Keratinocyte (primary cell): ENCODE measurements around the gene KRTAP5-2. TPM values are rescaled to one million over a fixed set of nuclear protein-coding genes. Genes with fewer than 3 reads are reported as not detected.

Experiments used
- DNase-seq: peaks from one replicate; pipeline ENCODE4 v3.0.0-alpha.2; 2011; ENCODE audit warnings: low read depth, missing footprints, low spot score
- FAIRE-seq: peaks from 2 replicates; lab custom pipeline; 2011; peaks lifted over from hg19 to GRCh38; lab: Jason Lieb, UNC
- H2AFZ ChIP-seq: 2 replicates; pipeline ENCODE4 v1.6.0; 2012; ENCODE audit warnings: low read length, control low read depth, inconsistent platforms; ENCODE audit not compliant: control insufficient read depth
- H3K27ac ChIP-seq: 2 replicates; pipeline ENCODE4 v1.5.1; 2011; ENCODE audit warnings: low read length; ENCODE audit not compliant: control insufficient read depth, insufficient read depth
- H3K27me3 ChIP-seq: 3 replicates; pipeline ENCODE4 v1.6.0; 2011; ENCODE audit warnings: low read length; ENCODE audit not compliant: control insufficient read depth, insufficient read depth; ENCODE audit errors: extremely low read depth
- H3K36me3 ChIP-seq, 2 experiments: 2 replicates in 1 of 2; 3 replicates in 1 of 2; pipeline ENCODE4 v1.5.1; 2011; ENCODE audit warnings: low read length in 2 of 2, mild to moderate bottlenecking in 1 of 2; ENCODE audit not compliant: control insufficient read depth in 2 of 2, insufficient read depth in 2 of 2; ENCODE audit errors: extremely low read depth in 1 of 2
- H3K4me1 ChIP-seq: 3 replicates; pipeline ENCODE4 v1.5.1; 2011; ENCODE audit warnings: low read length; ENCODE audit not compliant: control insufficient read depth, insufficient read depth; ENCODE audit errors: extremely low read depth
- H3K4me2 ChIP-seq: 3 replicates; pipeline ENCODE4 v1.6.0; 2011; ENCODE audit warnings: low read depth, low read length; ENCODE audit not compliant: control insufficient read depth, insufficient read depth; ENCODE audit errors: extremely low read depth
- H3K4me3 ChIP-seq, 3 experiments: fragments of 200-600 bp in 1 of 3; sonication (generic) in 1 of 3; 2 replicates in 2 of 3; 3 replicates in 1 of 3; pipeline ENCODE4 v1.5.1; 2011 to 2016; ENCODE audit warnings: low read length in 3 of 3, mild to moderate bottlenecking in 3 of 3, control low read depth in 2 of 3, inconsistent platforms in 1 of 3, low read depth in 1 of 3, mixed read lengths in 1 of 3, mixed run types in 1 of 3, moderate library complexity in 1 of 3; ENCODE audit not compliant: control insufficient read depth in 2 of 3, insufficient read depth in 2 of 3; ENCODE audit errors: extremely low read depth in 1 of 3
- H3K79me2 ChIP-seq: 2 replicates; pipeline ENCODE4 v1.6.0; 2012; ENCODE audit warnings: low read length; ENCODE audit not compliant: control insufficient read depth, insufficient read depth
- H3K9ac ChIP-seq: 3 replicates; pipeline ENCODE4 v1.6.0; 2011; ENCODE audit warnings: low read length; ENCODE audit not compliant: control insufficient read depth, insufficient read depth; ENCODE audit errors: extremely low read depth
- H3K9me1 ChIP-seq: 3 replicates; pipeline ENCODE4 v1.6.0; 2011; ENCODE audit warnings: low read length; ENCODE audit not compliant: control insufficient read depth, insufficient read depth; ENCODE audit errors: extremely low read depth
- H3K9me3 ChIP-seq: 2 replicates; pipeline ENCODE4 v1.5.1; 2012; ENCODE audit warnings: low read depth, low read length; ENCODE audit not compliant: control insufficient read depth
- H4K20me1 ChIP-seq: 3 replicates; pipeline ENCODE4 v1.6.0; 2011; ENCODE audit warnings: low read length; ENCODE audit not compliant: control insufficient read depth, insufficient read depth; ENCODE audit errors: extremely low read depth
- EZH2 ChIP-seq: IDR thresholded peaks from one replicate; pipeline ENCODE4 v1.6.1; 2012; ENCODE audit warnings: inconsistent platforms, mild to moderate bottlenecking, low read length, moderate library complexity
- dilution Hi-C: fragments of 300-500 bp; cut with MboI; formaldehyde crosslinking; loops from one replicate; pipeline ENCODE4 v1.7.0; 2020; ENCODE audit warnings: low sequenced_read_pairs; ENCODE audit not compliant: extremely low pct_ligation_motif_present
- polyA plus RNA-seq, 5 experiments: library from polyadenylated mRNA; depleted of rRNA in 3 of 5; stranded (reverse) in 3 of 5; stranded (forward) in 1 of 5; unstranded in 1 of 5; fragments of >200 nt; gene quantifications; 1 replicate in 1 of 5; 2 replicates in 3 of 5; 3 replicates in 1 of 5; pipeline versions ENCODE4 v1.2.1 to v1.2.3, GENCODE V29; 2011 to 2012; ENCODE audit warnings: missing spikeins in 2 of 5, low read depth in 1 of 5, low replicate concordance in 1 of 5
- TF ChIP-seq, protein P1 (sequence below), 3 experiments: IDR thresholded peaks in 1 of 3; conservative IDR thresholded peaks in 1 of 3; optimal IDR thresholded peaks in 1 of 3; 2 replicates in 2 of 3; 3 replicates in 1 of 3; pipeline versions ENCODE3 to v1.5.1; 2011; ENCODE audit warnings: low read length in 3 of 3, mild to moderate bottlenecking in 3 of 3, moderate library complexity in 2 of 3, control low read depth in 1 of 3, inconsistent platforms in 1 of 3; ENCODE audit not compliant: insufficient read depth in 2 of 3; ENCODE audit errors: extremely low read depth in 1 of 3

KRTAP5-2 gene
- polyA plus RNA-seq, 1 donor (not counting 4 experiments of a cell fraction or from before 2014, with no cell fraction given): not detected

DNA sequence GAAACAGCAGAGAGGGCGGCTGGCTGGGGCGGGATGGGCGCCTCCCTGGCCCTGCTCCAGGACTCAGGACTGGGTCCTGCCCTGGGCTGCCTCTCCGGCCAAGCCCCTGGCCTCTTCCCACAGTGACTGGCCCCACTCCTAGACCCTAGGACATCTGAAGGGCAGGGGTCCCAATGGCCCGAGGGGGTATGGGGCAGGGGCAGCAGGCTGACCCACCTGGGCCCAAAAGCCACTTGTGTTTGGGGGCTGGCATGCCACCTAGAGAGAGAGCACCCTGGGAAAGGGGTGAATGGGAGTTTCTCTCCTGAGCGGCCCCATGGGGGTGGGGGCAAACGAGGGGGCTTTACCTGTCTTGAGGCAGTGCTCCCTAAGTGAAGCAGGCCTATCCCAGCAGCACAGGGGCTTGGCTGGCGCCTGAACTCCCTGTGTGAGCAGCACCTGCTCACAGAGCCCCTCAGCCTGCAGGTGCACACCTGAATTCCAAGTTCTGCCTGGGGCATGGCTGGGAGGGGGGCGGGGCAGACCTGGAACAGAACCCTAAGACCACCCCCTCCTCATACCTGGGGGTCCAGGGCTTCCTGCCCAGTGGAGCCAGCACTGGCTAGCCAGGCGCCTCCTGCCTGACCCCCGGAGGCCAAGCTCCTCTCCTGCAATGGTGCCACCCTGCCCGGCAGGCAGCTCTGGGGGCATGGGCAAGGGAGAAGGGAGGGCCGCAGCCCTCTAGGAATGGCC is 42.9 kb downstream of the KRTAP5-2 start:
- dilution Hi-C loops: no loop called here
- H3K4me2 ChIP-seq: no peak overlapping the region

GRCh38 chr11:1553808-1554594 is 44.1 kb downstream of the KRTAP5-2 start:
- Histone ChIP-seq H3K36me3 (no peaks in the 10 kb centered on the region), H3K4me3 (no peak overlapping the region), H4K20me1 (no peaks in the 10 kb centered on the region), H3K79me2 (no peaks in the 10 kb centered on the region), H3K27me3 (peaks cover 13% of the 10 kb centered on the region), H3K9me1 (no peaks in the 10 kb centered on the region), H3K9ac (no peak overlapping the region), H3K4me1 (peaks cover 8% of the 10 kb centered on the region), H3K27ac (no peak overlapping the region), H3K4me2 (no peak overlapping the region), H3K9me3 (no peaks in the 10 kb centered on the region), H2AFZ (no peak overlapping the region)
- dilution Hi-C loops: no loop called here
- DNase-seq: no peak
- no peak for FAIRE-seq
- TF ChIP-seq, protein P1, sequence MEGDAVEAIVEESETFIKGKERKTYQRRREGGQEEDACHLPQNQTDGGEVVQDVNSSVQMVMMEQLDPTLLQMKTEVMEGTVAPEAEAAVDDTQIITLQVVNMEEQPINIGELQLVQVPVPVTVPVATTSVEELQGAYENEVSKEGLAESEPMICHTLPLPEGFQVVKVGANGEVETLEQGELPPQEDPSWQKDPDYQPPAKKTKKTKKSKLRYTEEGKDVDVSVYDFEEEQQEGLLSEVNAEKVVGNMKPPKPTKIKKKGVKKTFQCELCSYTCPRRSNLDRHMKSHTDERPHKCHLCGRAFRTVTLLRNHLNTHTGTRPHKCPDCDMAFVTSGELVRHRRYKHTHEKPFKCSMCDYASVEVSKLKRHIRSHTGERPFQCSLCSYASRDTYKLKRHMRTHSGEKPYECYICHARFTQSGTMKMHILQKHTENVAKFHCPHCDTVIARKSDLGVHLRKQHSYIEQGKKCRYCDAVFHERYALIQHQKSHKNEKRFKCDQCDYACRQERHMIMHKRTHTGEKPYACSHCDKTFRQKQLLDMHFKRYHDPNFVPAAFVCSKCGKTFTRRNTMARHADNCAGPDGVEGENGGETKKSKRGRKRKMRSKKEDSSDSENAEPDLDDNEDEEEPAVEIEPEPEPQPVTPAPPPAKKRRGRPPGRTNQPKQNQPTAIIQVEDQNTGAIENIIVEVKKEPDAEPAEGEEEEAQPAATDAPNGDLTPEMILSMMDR (optimal IDR thresholded peaks at IDR 0.05 in 1 of 3, IDR thresholded peaks at IDR 0.05 in 1 of 3, conservative IDR thresholded peaks at IDR 0.05 in 1 of 3; ENCODE audit: extremely low read depth in 1 of 3, insufficient read depth in 2 of 3, low read length in 3 of 3): no peak
- TF ChIP-seq EZH2: no peak

More for the DNA sequence above, 42.9 kb downstream of the KRTAP5-2 start:
- Histone ChIP-seq H3K4me3 (no peak overlapping the region), H3K9me1 (no peaks in the 10 kb centered on the region), H3K27me3 (peaks cover 7% of the 10 kb centered on the region), H3K79me2 (no peaks in the 10 kb centered on the region), H4K20me1 (no peaks in the 10 kb centered on the region), H3K4me1 (peaks cover 11% of the 10 kb centered on the region), H3K9me3 (no peaks in the 10 kb centered on the region), H3K27ac (no peak overlapping the region), H2AFZ (no peak overlapping the region), H3K9ac (no peak overlapping the region), H3K36me3 (no peaks in the 10 kb centered on the region)
- TF ChIP-seq, protein P1 (optimal IDR thresholded peaks at IDR 0.05 in 1 of 3, IDR thresholded peaks at IDR 0.05 in 1 of 3, conservative IDR thresholded peaks at IDR 0.05 in 1 of 3; ENCODE audit: extremely low read depth in 1 of 3, insufficient read depth in 2 of 3, low read length in 3 of 3): no peak
- no peak for TF ChIP-seq EZH2
- DNase-seq (no peak), FAIRE-seq (no peak)
